HG03196 (cell line): ENCODE measurements around the gene NPAS2.

Source experiments
- ATAC-seq: cut with Tn5 transposase; IDR thresholded peaks from one replicate; pipeline ENCODE4 v1.9.1; 2021; ENCODE audit not compliant: unreplicated experiment

The NPAS2 gene

GRCh38 chr2:100820523-100821254, 750 bp downstream of the NPAS2 start:
- ATAC-seq: no peak

- no peak for ATAC-seq
Observed at GRCh38 chr2:100821255-100821910, 1.4 kb downstream of the NPAS2 start.

GRCh38 chr2:100821911-100822265, 1.9 kb downstream of the NPAS2 start:
- ATAC-seq: no peak

- ATAC-seq: no peak
Observed at GRCh38 chr2:100822587-100823248, 2.8 kb downstream of the NPAS2 start.

- ATAC-seq: no peak
Observed at GRCh38 chr2:100823665-100824438, 3.9 kb downstream of the NPAS2 start.

- no peak for ATAC-seq
Observed at GRCh38 chr2:100824842-100825241, 4.9 kb downstream of the NPAS2 start.

GRCh38 chr2:100826494-100826893, 6.6 kb downstream of the NPAS2 start:
- ATAC-seq: no peak

- no peak for ATAC-seq
Observed at GRCh38 chr2:100831158-100831750, 11.3 kb downstream of the NPAS2 start.

GRCh38 chr2:100831831-100832230, 11.9 kb downstream of the NPAS2 start:
- ATAC-seq: no peak

- no peak for ATAC-seq
Observed at GRCh38 chr2:100832885-100833284, 12.9 kb downstream of the NPAS2 start.

GRCh38 chr2:100833331-100833730, 13.4 kb downstream of the NPAS2 start:
- no peak for ATAC-seq

GRCh38 chr2:100834221-100834620, 14.3 kb downstream of the NPAS2 start:
- ATAC-seq: no peak

- no peak for ATAC-seq
Observed at GRCh38 chr2:100835006-100835659, 15.2 kb downstream of the NPAS2 start.

- ATAC-seq: no peak
Observed at GRCh38 chr2:100840519-100840918, 20.6 kb downstream of the NPAS2 start.

- ATAC-seq: no peak
Observed at GRCh38 chr2:100842241-100842922, 22.4 kb downstream of the NPAS2 start.

GRCh38 chr2:100844514-100844913, 24.6 kb downstream of the NPAS2 start:
- ATAC-seq: no peak

GRCh38 chr2:100845141-100845991, 25.4 kb downstream of the NPAS2 start:
- no peak for ATAC-seq

GRCh38 chr2:100846716-100847115, 26.8 kb downstream of the NPAS2 start:
- ATAC-seq: no peak

GRCh38 chr2:100852447-100852846, 32.5 kb downstream of the NPAS2 start:
- ATAC-seq: no peak
